Prostate gland (tissue), 2 donors: ENCODE results near the gene ZNF804A. TPM values are rescaled to one million over a fixed set of nuclear protein-coding genes. Genes with fewer than 3 reads are reported as not detected.
A peak's percentile ranks its signal among the peaks of the same experiment; 100 is the strongest.

Experiments used
- DNase-seq: peaks from one replicate; pipeline ENCODE4 v3.0.0-alpha.2; 2019; ENCODE audit warnings: low spot score
- H3K27ac ChIP-seq, 2 donors: fragments of 200-600 bp; sonication (generic); 2 replicates each; pipeline ENCODE4 v1.5.1; 2017 to 2019
- H3K27me3 ChIP-seq: fragments of 200-600 bp; sonication (generic); replicated peaks from 2 replicates; pipeline ENCODE4 v1.5.1; 2019; ENCODE audit not compliant: insufficient read depth
- H3K36me3 ChIP-seq, 2 donors: fragments of 200-600 bp; sonication (generic); 1 replicate in 1 of 2; 2 replicates in 1 of 2; pipeline versions ENCODE4 v1.5.1 to v1.8.1; 2017 to 2019
- H3K4me1 ChIP-seq: fragments of 200-600 bp; sonication (generic); replicated peaks from 2 replicates; pipeline ENCODE4 v1.5.1; 2019
- H3K4me3 ChIP-seq, 2 donors: fragments of 200-600 bp; sonication (generic); 2 replicates each; pipeline ENCODE4 v1.5.1; 2017 to 2019
- H3K9me3 ChIP-seq: fragments of 200-600 bp; sonication (generic); 2 replicates; pipeline ENCODE4 v1.5.1; 2017
- POLR2A ChIP-seq: fragments of 450-650 bp; IDR thresholded peaks from one replicate; pipeline ENCODE4 v1.6.1; 2016; ENCODE audit warnings: antibody characterized with exemption, mild to moderate bottlenecking
- POLR2AphosphoS5 ChIP-seq: sonication (generic); formaldehyde crosslinking; IDR thresholded peaks from one replicate; pipeline ENCODE4 v1.6.1; 2017; ENCODE audit warnings: antibody characterized with exemption
- whole genome bisulfite sequencing: methylation state at CpG from one replicate; pipeline ENCODE4 v1.1.5; 2018; 5-methylcytosine and 5-hydroxymethylcytosine counted together
- intact Hi-C: fragments of 100-400 bp; cut with DNase I; formaldehyde crosslinking; loops from one replicate; pipeline ENCODE4 v1.14.2; 2022
- total RNA-seq, 2 donors: library from RNA; depleted of rRNA; stranded (reverse); fragments of >200 nt; gene quantifications; one replicate each; pipeline ENCODE4 v1.1.0, GENCODE V29; 2016
- TF ChIP-seq, protein P1 (sequence below), 4 experiments: fragments of 200-600 bp in 2 of 4; fragments of 450-650 bp in 2 of 4; sonication (generic) in 2 of 4; IDR thresholded peaks; 1 replicate in 3 of 4; 2 replicates in 1 of 4; pipeline ENCODE4 v1.5.1; 2016 to 2019; ENCODE audit warnings: antibody characterized with exemption in 4 of 4, mild to moderate bottlenecking in 2 of 4, moderate library complexity in 2 of 4

Gene ZNF804A
- total RNA-seq, result under 1 TPM; 0.41 to 0.80 TPM

DNA sequence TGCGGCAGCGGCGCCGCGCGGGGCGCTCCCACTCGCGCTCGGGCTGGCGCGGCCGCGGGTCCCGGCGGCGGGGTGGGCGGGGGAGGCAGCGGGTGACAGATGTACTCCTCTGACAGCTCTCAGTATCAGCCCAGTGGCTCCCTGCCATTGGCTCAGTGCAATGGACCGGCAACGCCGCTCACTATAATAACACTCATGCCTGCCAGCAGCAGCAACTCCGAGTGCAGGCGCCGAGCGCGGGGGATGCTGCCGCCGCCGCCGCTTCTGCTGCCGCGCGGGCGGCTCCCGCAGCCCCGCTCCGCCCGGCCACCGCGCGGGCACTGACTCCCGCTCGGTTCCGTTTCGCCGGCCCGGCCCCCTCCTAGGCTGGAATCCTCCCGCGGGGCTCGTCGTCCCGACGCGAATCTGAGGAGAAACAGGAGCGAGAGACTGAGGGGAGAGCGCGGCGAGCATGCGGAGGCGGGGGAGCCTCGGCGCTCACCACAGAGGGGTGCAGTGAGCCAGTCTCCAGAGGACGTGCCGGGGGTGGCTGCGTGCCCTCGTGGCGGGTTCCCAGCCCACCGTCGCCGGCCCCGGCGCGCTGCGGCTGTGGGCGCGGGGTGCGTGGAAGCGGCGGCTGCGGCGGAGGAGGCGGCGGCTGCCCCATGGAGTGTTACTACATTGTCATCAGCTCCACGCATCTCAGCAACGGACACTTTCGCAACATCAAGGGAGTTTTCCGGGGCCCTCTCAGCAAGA, at the start of gene ZNF804A:
TSS of gene ZNF804A (plus strand) at position 214 of the 738 bp plus-strand sequence. CDS start at position 645, 431 bp downstream.
- no peaks in the 10 kb centered on the region for H3K27me3 ChIP-seq
- peak within 1 kb of the TSS; percentile 39 to 41 for H3K4me3 ChIP-seq
- H3K27ac ChIP-seq, result peak within 1 kb of the TSS; percentile 44 to 54
- no peak for DNase-seq
- no peak for TF ChIP-seq POLR2AphosphoS5
- TF ChIP-seq POLR2A, result no peak
- TF ChIP-seq, protein P1, sequence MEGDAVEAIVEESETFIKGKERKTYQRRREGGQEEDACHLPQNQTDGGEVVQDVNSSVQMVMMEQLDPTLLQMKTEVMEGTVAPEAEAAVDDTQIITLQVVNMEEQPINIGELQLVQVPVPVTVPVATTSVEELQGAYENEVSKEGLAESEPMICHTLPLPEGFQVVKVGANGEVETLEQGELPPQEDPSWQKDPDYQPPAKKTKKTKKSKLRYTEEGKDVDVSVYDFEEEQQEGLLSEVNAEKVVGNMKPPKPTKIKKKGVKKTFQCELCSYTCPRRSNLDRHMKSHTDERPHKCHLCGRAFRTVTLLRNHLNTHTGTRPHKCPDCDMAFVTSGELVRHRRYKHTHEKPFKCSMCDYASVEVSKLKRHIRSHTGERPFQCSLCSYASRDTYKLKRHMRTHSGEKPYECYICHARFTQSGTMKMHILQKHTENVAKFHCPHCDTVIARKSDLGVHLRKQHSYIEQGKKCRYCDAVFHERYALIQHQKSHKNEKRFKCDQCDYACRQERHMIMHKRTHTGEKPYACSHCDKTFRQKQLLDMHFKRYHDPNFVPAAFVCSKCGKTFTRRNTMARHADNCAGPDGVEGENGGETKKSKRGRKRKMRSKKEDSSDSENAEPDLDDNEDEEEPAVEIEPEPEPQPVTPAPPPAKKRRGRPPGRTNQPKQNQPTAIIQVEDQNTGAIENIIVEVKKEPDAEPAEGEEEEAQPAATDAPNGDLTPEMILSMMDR (IDR thresholded peaks at IDR 0.05), result no peak
- intact Hi-C loops, result no loop called here
- H3K4me1 ChIP-seq, result no peaks in the 10 kb centered on the region
- no peaks in the 10 kb centered on the region for H3K9me3 ChIP-seq
- 2% methylated on average over 69 of the region's 88 CpGs for WGBS
- no peaks in the 10 kb centered on the region for H3K36me3 ChIP-seq

DNA sequence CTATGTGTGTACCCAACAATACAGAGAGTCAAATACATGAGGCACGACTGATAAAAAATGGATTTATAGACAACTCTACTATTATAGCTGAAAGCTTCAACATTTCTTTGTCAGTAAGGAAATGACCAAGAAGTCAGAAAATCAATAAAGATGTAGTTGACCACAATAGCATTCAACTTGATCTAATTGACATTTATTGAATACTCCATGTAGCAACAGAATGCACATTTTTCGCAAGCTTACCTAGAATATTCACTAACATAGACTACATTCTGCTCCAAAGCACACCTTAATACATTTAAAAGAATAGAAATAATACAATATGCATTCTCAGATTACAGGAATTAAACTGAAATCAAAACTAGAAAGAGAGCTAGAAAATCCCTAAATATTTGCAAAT, 49.2 kb upstream of the ZNF804A start:
- Histone ChIP-seq H3K27me3 (no peaks in the 10 kb centered on the region), H3K4me3 (no peak overlapping the region), H3K9me3 (no peaks in the 10 kb centered on the region), H3K4me1 (no peaks in the 10 kb centered on the region), H3K36me3 (no peaks in the 10 kb centered on the region), H3K27ac (no peak overlapping the region)
- WGBS, result 91% methylated on average over 2 of the region's 2 CpGs
- intact Hi-C loops, result no loop called here
- no peak for DNase-seq
- TF ChIP-seq POLR2AphosphoS5, result no peak

DNA sequence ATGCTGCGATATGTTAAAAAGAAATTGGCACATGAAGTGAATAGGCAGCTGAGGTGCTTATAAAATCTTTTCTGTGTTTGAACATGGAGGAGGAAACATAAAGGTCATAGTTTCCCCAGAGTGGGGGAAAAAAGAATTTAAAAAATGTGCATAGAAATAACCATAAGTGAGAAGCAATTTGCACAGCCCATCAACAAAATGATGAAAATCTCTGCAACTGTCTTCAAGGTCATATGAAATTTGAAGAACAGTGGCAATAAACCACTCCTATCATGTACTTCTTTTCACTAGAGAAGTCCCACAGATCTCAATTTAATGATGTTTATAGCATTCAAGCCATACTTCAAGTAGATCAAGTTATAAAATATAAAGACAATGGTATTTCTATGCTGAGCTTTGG, 46.7 kb upstream of the ZNF804A start:
- H3K36me3 ChIP-seq, result no peaks in the 10 kb centered on the region
- intact Hi-C loops, result no loop called here
- no peak overlapping the region for H3K27ac ChIP-seq
- no peak for DNase-seq
- no peaks in the 10 kb centered on the region for H3K27me3 ChIP-seq
- H3K9me3 ChIP-seq, result no peaks in the 10 kb centered on the region
- no peak overlapping the region for H3K4me3 ChIP-seq
- TF ChIP-seq, protein P1 (IDR thresholded peaks at IDR 0.05), result no peak
- no peak for TF ChIP-seq POLR2A
- TF ChIP-seq POLR2AphosphoS5, result no peak
- WGBS, result 68% methylated on average over 1 of the region's 1 CpG
- no peaks in the 10 kb centered on the region for H3K4me1 ChIP-seq

DNA sequence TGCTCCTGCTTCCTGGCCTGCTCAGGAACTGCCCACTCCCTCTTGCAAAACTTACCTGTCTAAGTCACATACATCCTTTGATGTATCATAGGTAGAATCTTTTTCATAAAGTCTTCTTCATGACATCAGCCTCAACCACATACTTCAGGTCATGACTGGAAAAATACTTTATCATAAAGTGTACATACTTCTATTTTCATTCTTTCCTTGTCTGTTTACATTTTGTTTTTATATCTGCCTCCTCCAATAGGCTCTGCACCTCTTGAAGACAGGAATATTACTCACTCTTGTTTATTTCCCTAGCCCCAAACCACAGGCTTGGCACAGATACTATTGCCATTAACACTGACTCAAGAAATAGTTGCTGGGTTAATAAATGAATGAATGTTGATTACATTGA, 43.6 kb upstream of the ZNF804A start:
- H3K9me3 ChIP-seq, result no peaks in the 10 kb centered on the region
- H3K36me3 ChIP-seq, result no peaks in the 10 kb centered on the region
- intact Hi-C loops, result no loop called here
- no peak overlapping the region for H3K27ac ChIP-seq
- no peak overlapping the region for H3K4me3 ChIP-seq
- TF ChIP-seq, protein P1 (IDR thresholded peaks at IDR 0.05), result no peak
- TF ChIP-seq POLR2A, result no peak
- no peaks in the 10 kb centered on the region for H3K4me1 ChIP-seq
- DNase-seq, result no peak
- no peaks in the 10 kb centered on the region for H3K27me3 ChIP-seq

DNA sequence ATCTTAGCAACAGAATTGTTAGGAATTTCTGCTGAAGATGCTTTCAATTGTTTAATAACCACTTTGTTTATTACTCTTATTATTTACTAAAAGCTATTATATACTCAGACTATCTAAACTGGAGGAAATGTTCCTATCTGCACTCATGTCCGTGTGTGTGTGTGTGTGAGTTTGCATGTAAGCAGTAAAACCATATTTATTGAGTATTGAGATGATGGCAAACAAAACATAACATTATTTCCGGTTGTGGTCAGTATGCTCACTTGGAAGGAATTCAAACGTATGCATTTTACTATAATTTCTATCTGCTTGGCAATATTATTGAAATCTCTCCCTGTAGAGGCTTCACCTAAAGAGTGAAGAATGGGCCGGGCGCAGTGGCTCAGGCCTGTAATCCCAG, 43.0 kb upstream of the ZNF804A start:
- H3K4me1 ChIP-seq, result no peaks in the 10 kb centered on the region
- no peak overlapping the region for H3K27ac ChIP-seq
- no peaks in the 10 kb centered on the region for H3K36me3 ChIP-seq
- no peaks in the 10 kb centered on the region for H3K9me3 ChIP-seq
- intact Hi-C loops, result no loop called here
- no peak for DNase-seq
- TF ChIP-seq, protein P1 (IDR thresholded peaks at IDR 0.05), result no peak
- no peaks in the 10 kb centered on the region for H3K27me3 ChIP-seq
- no peak overlapping the region for H3K4me3 ChIP-seq
- 79% methylated on average over 5 of the region's 5 CpGs for WGBS
